ENCODE data around the gene TNS2. TPM values are rescaled to one million over a fixed set of nuclear protein-coding genes. Genes with fewer than 3 reads are reported as not detected.

Gene TNS2
- total and polyA plus RNA-seq, 2 of the 13 experiments (the other 11 are each of a cell fraction or from before 2014, with no cell fraction given) = 8.9 to 20.4 TPM

DNA sequence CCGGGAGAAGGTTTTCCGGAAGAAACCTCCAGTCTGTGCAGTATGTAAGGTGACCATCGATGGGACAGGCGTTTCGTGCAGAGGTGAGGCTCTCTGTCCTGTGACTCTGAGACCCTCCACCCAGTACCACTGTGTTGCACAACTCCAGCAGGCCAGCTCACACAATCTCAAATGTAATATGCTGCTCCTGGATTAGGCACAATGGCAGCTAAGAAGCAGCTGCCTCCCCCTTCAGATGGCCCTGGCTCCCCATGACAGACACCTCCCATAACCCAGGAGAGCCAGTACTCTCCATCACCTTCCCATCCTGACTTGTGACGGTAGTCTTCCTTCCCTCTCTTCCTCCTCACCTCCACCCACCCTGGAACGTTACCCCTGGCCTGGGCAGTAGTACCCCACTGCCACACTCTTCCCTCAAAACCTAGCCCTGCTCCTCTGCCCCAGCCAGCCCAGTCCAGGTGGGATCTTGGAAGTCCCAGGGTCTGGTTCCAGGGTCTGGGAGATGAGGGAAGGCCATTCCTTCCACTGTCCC, 2.1 kb downstream of the TNS2 start (continued):
- peak; percentile 56; the same call in 1 of the 2 replicates for TF ChIP-seq ZNF547 (CRISPR knock-in tag; IDR thresholded peaks at IDR 0.05)
- 0 out of 2 replicates have a peak, but pooled peaks have one; percentile 14 for TF ChIP-seq DRAP1 (CRISPR knock-in tag; IDR thresholded peaks at IDR 0.05)
- peak; percentile 35; the same call in 1 of the 2 replicates for TF ChIP-seq CEBPB (IDR thresholded peaks at IDR 0.05; ENCODE audit: borderline replicate concordance, low read depth, low read length)
- no peak for TF ChIP-seq POLR2G (IDR thresholded peaks at IDR 0.05; ENCODE audit: low read depth, low read length)
- TF ChIP-seq DZIP1 (CRISPR knock-in tag; IDR thresholded peaks at IDR 0.05) = 0 out of 2 replicates have a peak, but pooled peaks have one; percentile 2
- 0 out of 2 replicates have a peak, but pooled peaks have one; percentile 11 for TF ChIP-seq MYPOP (CRISPR knock-in tag; IDR thresholded peaks at IDR 0.05)

All from HepG2 (cell line).